ENCODE measurements around the gene TRA2B.

DNA sequence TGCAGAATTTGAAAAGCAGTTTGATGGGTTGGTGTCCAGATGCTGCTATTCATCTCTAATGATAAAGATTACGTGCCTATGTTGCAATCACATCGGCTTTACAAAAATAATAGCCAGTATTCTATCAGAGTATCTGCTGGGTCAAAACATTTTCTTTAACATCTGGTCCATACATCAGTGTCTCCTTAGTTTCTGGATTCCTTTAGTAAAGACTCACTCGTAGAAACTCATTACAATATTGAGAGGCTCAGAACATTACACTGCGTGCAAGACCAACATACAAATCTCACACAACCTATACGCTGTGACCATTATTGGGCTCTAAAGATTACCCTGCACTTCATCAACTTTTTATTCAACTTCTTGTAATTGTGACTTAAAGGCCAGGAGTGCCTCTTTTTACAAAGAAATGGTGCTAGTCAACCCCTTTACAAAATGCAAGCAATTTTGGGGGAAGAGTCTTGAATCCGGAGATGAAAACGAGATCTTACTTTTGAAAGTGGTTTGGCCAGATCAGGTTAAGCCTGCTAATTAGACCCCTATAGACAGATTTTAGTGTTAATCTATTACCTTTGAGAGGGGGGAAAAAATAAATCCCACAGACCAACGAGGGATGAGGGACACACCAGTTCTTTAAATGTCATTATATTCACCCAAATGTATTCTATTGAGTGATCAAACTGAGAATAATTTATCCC is 2.9 kb downstream of the TRA2B start:
- TF ChIP-seq, protein P1, sequence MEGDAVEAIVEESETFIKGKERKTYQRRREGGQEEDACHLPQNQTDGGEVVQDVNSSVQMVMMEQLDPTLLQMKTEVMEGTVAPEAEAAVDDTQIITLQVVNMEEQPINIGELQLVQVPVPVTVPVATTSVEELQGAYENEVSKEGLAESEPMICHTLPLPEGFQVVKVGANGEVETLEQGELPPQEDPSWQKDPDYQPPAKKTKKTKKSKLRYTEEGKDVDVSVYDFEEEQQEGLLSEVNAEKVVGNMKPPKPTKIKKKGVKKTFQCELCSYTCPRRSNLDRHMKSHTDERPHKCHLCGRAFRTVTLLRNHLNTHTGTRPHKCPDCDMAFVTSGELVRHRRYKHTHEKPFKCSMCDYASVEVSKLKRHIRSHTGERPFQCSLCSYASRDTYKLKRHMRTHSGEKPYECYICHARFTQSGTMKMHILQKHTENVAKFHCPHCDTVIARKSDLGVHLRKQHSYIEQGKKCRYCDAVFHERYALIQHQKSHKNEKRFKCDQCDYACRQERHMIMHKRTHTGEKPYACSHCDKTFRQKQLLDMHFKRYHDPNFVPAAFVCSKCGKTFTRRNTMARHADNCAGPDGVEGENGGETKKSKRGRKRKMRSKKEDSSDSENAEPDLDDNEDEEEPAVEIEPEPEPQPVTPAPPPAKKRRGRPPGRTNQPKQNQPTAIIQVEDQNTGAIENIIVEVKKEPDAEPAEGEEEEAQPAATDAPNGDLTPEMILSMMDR (IDR thresholded peaks at IDR 0.05) = no peak
- no peak for TF ChIP-seq POLR2A (IDR thresholded peaks at IDR 0.05)
